ACC112 (cell line): ENCODE data around the gene CDH4.
"Not testable (repeated sequence)": the region's sequence is repeated elsewhere in the genome, so short reads cannot be mapped to it uniquely, and the experiment has no call there.

Experiments
- H2AFZ ChIP-seq: fragments of 200-600 bp; sonication (generic); one replicate; pipeline ENCODE4 v1.6.0; 2017; ENCODE audit warnings: antibody characterized with exemption, low read length; ENCODE audit not compliant: unreplicated experiment
- H3K27ac ChIP-seq: fragments of 200-600 bp; sonication (generic); 2 replicates; pipeline ENCODE4 v1.5.1; 2014; ENCODE audit warnings: low read depth, mild to moderate bottlenecking, antibody characterized with exemption, low read length, moderate library complexity
- H3K27me3 ChIP-seq: fragments of 200-600 bp; sonication (generic); 2 replicates; pipeline ENCODE4 v1.6.1; 2014; ENCODE audit warnings: mild to moderate bottlenecking, antibody characterized with exemption, low read length, moderate library complexity, mixed read lengths; ENCODE audit not compliant: insufficient read depth
- H3K36me3 ChIP-seq: fragments of 200-600 bp; sonication (generic); 2 replicates; pipeline ENCODE4 v1.6.1; 2016; ENCODE audit warnings: mild to moderate bottlenecking, antibody characterized with exemption, low read length, moderate library complexity, mixed read lengths; ENCODE audit not compliant: insufficient read depth
- H3K4me1 ChIP-seq: fragments of 200-600 bp; sonication (generic); one replicate; pipeline ENCODE4 v1.6.1; 2016; ENCODE audit warnings: low read length, mixed read lengths; ENCODE audit not compliant: insufficient read depth, unreplicated experiment, control insufficient read depth
- H3K4me3 ChIP-seq: fragments of 200-600 bp; sonication (generic); 2 replicates; pipeline ENCODE4 v1.5.1; 2014; ENCODE audit warnings: mild to moderate bottlenecking, low read depth, low read length
- H3K79me2 ChIP-seq: fragments of 200-600 bp; sonication (generic); one replicate; pipeline ENCODE4 v1.6.0; 2016; ENCODE audit warnings: low read length; ENCODE audit not compliant: control insufficient read depth, unreplicated experiment, insufficient read depth

Gene CDH4

GRCh38 chr20:61983965-61984364, 731.9 kb downstream of the CDH4 start:
- Histone ChIP-seq H3K27ac (no peak overlapping the region), H3K4me1 (no peaks in the 10 kb centered on the region), H3K79me2 (no peaks in the 10 kb centered on the region), H3K36me3 (no peaks in the 10 kb centered on the region; the same call in 1 of the 2 replicates), H2AFZ (no peak overlapping the region), H3K4me3 (no peak overlapping the region), H3K27me3 (no peaks in the 10 kb centered on the region)

- H3K4me3 ChIP-seq, H3K36me3 ChIP-seq, H3K4me1 ChIP-seq, H3K27me3 ChIP-seq, H3K79me2 ChIP-seq, H2AFZ ChIP-seq, H3K27ac ChIP-seq: not testable (repeated sequence)
Measured at GRCh38 chr20:61984431-61984830, 732.4 kb downstream of the CDH4 start.

GRCh38 chr20:61985096-61985495, 733.0 kb downstream of the CDH4 start:
- no peaks in the 10 kb centered on the region for H3K79me2 ChIP-seq
- no peak overlapping the region for H3K27ac ChIP-seq
- H3K4me3 ChIP-seq, result no peak overlapping the region
- no peaks in the 10 kb centered on the region for H3K4me1 ChIP-seq
- no peaks in the 10 kb centered on the region for H3K27me3 ChIP-seq
- peaks cover 4% of the 10 kb centered on the region; the same call in 1 of the 2 replicates for H3K36me3 ChIP-seq
- no peak overlapping the region for H2AFZ ChIP-seq

- no peaks in the 10 kb centered on the region for H3K79me2 ChIP-seq
- H3K27ac ChIP-seq, result no peak overlapping the region
- H3K36me3 ChIP-seq, result peaks cover 17% of the 10 kb centered on the region; the same call in 1 of the 2 replicates
- no peaks in the 10 kb centered on the region for H3K4me1 ChIP-seq
- no peak overlapping the region for H2AFZ ChIP-seq
- H3K4me3 ChIP-seq, result no peak overlapping the region
- H3K27me3 ChIP-seq, result no peaks in the 10 kb centered on the region
Measured at GRCh38 chr20:61986762-61987321, 734.8 kb downstream of the CDH4 start.

- no peaks in the 10 kb centered on the region for H3K4me1 ChIP-seq
- peaks cover 34% of the 10 kb centered on the region for H3K36me3 ChIP-seq
- no peaks in the 10 kb centered on the region for H3K27me3 ChIP-seq
- no peak overlapping the region for H2AFZ ChIP-seq
- no peaks in the 10 kb centered on the region for H3K79me2 ChIP-seq
- no peak overlapping the region for H3K4me3 ChIP-seq
- H3K27ac ChIP-seq, result no peak overlapping the region
Measured at GRCh38 chr20:61988665-61989064, 736.6 kb downstream of the CDH4 start.

GRCh38 chr20:61989741-61990140, 737.7 kb downstream of the CDH4 start:
- no peak overlapping the region for H3K27ac ChIP-seq
- no peaks in the 10 kb centered on the region for H3K79me2 ChIP-seq
- H3K36me3 ChIP-seq, result peaks cover 42% of the 10 kb centered on the region
- H3K4me3 ChIP-seq, result no peak overlapping the region
- no peaks in the 10 kb centered on the region for H3K27me3 ChIP-seq
- H3K4me1 ChIP-seq, result no peaks in the 10 kb centered on the region
- no peak overlapping the region for H2AFZ ChIP-seq
